Colonic mucosa (tissue), 4 donors: ENCODE results near the gene TKT. TPM values are rescaled to one million over a fixed set of nuclear protein-coding genes. Genes with fewer than 3 reads are reported as not detected.

Experiments
- DNase-seq: peaks from one replicate; pipeline ENCODE4 v3.0.0-alpha.2; 2020
- H3K27ac ChIP-seq: fragments of 200-600 bp; one replicate; pipeline ENCODE4 v1.8.0; 2021
- H3K27me3 ChIP-seq: fragments of 200-600 bp; one replicate; pipeline ENCODE4 v1.8.0; 2021
- H3K36me3 ChIP-seq: fragments of 200-600 bp; one replicate; pipeline ENCODE4 v1.8.0; 2021
- H3K4me1 ChIP-seq: fragments of 200-600 bp; one replicate; pipeline ENCODE4 v1.8.0; 2021; ENCODE audit warnings: mild to moderate bottlenecking
- H3K4me3 ChIP-seq: fragments of 200-600 bp; one replicate; pipeline ENCODE4 v1.8.0; 2021
- H3K9ac ChIP-seq, 2 donors: one replicate each; pipeline ENCODE4 v1.7.0; 2013; ENCODE audit warnings: control low read depth in 2 of 2, low read depth in 2 of 2, low read length in 2 of 2
- H3K9me3 ChIP-seq: fragments of 200-600 bp; one replicate; pipeline ENCODE4 v1.8.0; 2021
- CTCF ChIP-seq: fragments of 200-600 bp; IDR thresholded peaks from one replicate; pipeline ENCODE4 v1.8.0; 2022; ENCODE audit warnings: antibody characterized with exemption, mild to moderate bottlenecking
- intact Hi-C: fragments of 100-400 bp; cut with DNase I; formaldehyde crosslinking; loops from one replicate; pipeline ENCODE4 v1.14.1; 2022
- total RNA-seq, 2 donors: library from RNA; stranded (reverse); fragmentation: NEBNext Ultra II Directional in 1 of 2; extraction: Animal tissue kit (Norgen Biotek cat#: 25700) in 1 of 2; gene quantifications; one replicate each; pipeline ENCODE4 v1.2.1, GENCODE V29; 2021
- donor health status: healthy.
- donor health status: DM: no; HTN: no; CAD: no.
- donor health status: DM: no; HTN: no; CAD: no.

TKT gene
- total RNA-seq, 2 donors from 2014 or later, result 315 to 393 TPM

- Histone ChIP-seq H3K9me3 (no peaks in the 10 kb centered on the region), H3K27ac (no peak overlapping the region), H3K27me3 (no peaks in the 10 kb centered on the region), H3K36me3 (no peaks in the 10 kb centered on the region), H3K9ac (no peak overlapping the region), H3K4me3 (no peak overlapping the region), H3K4me1 (peaks cover 14% of the 10 kb centered on the region)
- DNase-seq, result no peak
- intact Hi-C loops, result no loop called here
- no peak for TF ChIP-seq CTCF
Measured at GRCh38 chr3:53250453-53250852, 5.4 kb downstream of the TKT start.

GRCh38 chr3:53248161-53248560, 7.7 kb downstream of the TKT start:
- Histone ChIP-seq H3K36me3 (no peaks in the 10 kb centered on the region), H3K27me3 (no peaks in the 10 kb centered on the region), H3K4me3 (no peak overlapping the region), H3K4me1 (peaks cover under 1% of the 10 kb centered on the region), H3K9me3 (no peaks in the 10 kb centered on the region), H3K27ac (no peak overlapping the region), H3K9ac (no peak overlapping the region)
- no peak for DNase-seq
- intact Hi-C loops, result no loop called here
- TF ChIP-seq CTCF, result no peak

GRCh38 chr3:53247619-53248018, 8.2 kb downstream of the TKT start:
- no peaks in the 10 kb centered on the region for H3K4me1 ChIP-seq

GRCh38 chr3:53244271-53244670, 11.6 kb downstream of the TKT start:
- Histone ChIP-seq H3K27me3 (no peaks in the 10 kb centered on the region), H3K4me3 (no peak overlapping the region), H3K36me3 (peaks cover 22% of the 10 kb centered on the region), H3K27ac (no peak overlapping the region), H3K9ac (no peak overlapping the region), H3K4me1 (no peaks in the 10 kb centered on the region), H3K9me3 (no peaks in the 10 kb centered on the region)
- DNase-seq, result no peak
- no peak for TF ChIP-seq CTCF
- intact Hi-C loops, result no loop called here

More at GRCh38 chr3:53247619-53248018, 8.2 kb downstream of the TKT start:
- Histone ChIP-seq H3K36me3 (no peaks in the 10 kb centered on the region), H3K27ac (no peak overlapping the region), H3K4me3 (no peak overlapping the region), H3K9ac (no peak overlapping the region), H3K9me3 (no peaks in the 10 kb centered on the region), H3K27me3 (no peaks in the 10 kb centered on the region)
- intact Hi-C loops, result no loop called here
- TF ChIP-seq CTCF, result no peak
- DNase-seq, result no peak

GRCh38 chr3:53243785-53244184, 12.0 kb downstream of the TKT start:
- no peaks in the 10 kb centered on the region for H3K9me3 ChIP-seq
- no peak overlapping the region for H3K4me3 ChIP-seq
- DNase-seq, result no peak
- no peak overlapping the region for H3K27ac ChIP-seq
- intact Hi-C loops, result no loop called here
- peaks cover 2% of the 10 kb centered on the region for H3K4me1 ChIP-seq
- peaks cover 22% of the 10 kb centered on the region for H3K36me3 ChIP-seq
- no peak overlapping the region for H3K9ac ChIP-seq
- TF ChIP-seq CTCF, result no peak
- no peaks in the 10 kb centered on the region for H3K27me3 ChIP-seq

GRCh38 chr3:53243165-53243564, 12.7 kb downstream of the TKT start:
- intact Hi-C loops, result no loop called here
- TF ChIP-seq CTCF, result no peak
- Histone ChIP-seq H3K27ac (no peak overlapping the region), H3K4me3 (no peak overlapping the region), H3K27me3 (no peaks in the 10 kb centered on the region), H3K4me1 (peaks cover 8% of the 10 kb centered on the region), H3K9me3 (no peaks in the 10 kb centered on the region), H3K36me3 (peaks cover 22% of the 10 kb centered on the region), H3K9ac (peak overlapping the region in 1 of 2 donors; percentile 38)
- no peak for DNase-seq
